Astrocyte of the cerebellum (primary cell): ENCODE data around the gene ACOT9.
"Not testable (repeated sequence)": the region's sequence is repeated elsewhere in the genome, so short reads cannot be mapped to it uniquely, and the experiment has no call there.

Experiments
- DNase-seq: peaks from one replicate; pipeline ENCODE4 v3.0.0-alpha.2; 2011; ENCODE audit warnings: low read depth
- H3K4me3 ChIP-seq: 2 replicates; pipeline ENCODE4 v1.5.1; 2011; ENCODE audit warnings: mild to moderate bottlenecking, low read depth, low read length, moderate library complexity
- in situ Hi-C: cut with HindIII; loops from 2 replicates; pipeline ENCODE4 v1.10.0; 2017; ENCODE audit warnings: low sequenced_read_pairs
- TF ChIP-seq, protein P1 (sequence below): IDR thresholded peaks from 2 replicates; pipeline ENCODE4 v1.5.1; 2012; ENCODE audit warnings: low read length, low read depth, moderate library complexity, mild to moderate bottlenecking; ENCODE audit errors: missing control alignments

Gene ACOT9

DNA sequence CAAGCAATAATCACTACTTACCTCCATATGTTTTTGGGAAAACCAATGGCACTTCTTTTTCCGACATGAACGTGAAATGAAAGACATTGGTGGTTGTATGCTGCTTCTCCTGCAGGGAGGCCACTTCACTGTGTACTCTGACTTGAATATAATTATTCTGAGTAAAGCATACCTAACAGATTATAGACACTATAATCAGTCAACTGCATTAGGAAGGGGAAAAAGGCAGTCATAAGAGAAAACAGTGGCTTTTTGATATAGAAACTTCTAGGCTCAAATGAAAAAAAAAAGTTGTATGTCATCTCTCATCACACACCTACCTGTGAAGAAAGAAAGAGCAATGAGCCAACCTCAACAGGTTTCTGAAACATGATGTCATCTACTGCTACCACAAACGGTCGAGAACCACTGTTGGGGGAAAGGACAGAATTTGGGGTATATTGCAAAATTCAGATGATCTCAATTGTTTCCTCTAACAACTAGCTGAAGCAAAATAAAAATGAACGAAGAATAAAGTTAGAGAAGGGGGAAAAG lies 38.3 kb downstream of the ACOT9 start:
- in situ Hi-C loops, result no loop called here
- TF ChIP-seq, protein P1, sequence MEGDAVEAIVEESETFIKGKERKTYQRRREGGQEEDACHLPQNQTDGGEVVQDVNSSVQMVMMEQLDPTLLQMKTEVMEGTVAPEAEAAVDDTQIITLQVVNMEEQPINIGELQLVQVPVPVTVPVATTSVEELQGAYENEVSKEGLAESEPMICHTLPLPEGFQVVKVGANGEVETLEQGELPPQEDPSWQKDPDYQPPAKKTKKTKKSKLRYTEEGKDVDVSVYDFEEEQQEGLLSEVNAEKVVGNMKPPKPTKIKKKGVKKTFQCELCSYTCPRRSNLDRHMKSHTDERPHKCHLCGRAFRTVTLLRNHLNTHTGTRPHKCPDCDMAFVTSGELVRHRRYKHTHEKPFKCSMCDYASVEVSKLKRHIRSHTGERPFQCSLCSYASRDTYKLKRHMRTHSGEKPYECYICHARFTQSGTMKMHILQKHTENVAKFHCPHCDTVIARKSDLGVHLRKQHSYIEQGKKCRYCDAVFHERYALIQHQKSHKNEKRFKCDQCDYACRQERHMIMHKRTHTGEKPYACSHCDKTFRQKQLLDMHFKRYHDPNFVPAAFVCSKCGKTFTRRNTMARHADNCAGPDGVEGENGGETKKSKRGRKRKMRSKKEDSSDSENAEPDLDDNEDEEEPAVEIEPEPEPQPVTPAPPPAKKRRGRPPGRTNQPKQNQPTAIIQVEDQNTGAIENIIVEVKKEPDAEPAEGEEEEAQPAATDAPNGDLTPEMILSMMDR, result no peak

DNA sequence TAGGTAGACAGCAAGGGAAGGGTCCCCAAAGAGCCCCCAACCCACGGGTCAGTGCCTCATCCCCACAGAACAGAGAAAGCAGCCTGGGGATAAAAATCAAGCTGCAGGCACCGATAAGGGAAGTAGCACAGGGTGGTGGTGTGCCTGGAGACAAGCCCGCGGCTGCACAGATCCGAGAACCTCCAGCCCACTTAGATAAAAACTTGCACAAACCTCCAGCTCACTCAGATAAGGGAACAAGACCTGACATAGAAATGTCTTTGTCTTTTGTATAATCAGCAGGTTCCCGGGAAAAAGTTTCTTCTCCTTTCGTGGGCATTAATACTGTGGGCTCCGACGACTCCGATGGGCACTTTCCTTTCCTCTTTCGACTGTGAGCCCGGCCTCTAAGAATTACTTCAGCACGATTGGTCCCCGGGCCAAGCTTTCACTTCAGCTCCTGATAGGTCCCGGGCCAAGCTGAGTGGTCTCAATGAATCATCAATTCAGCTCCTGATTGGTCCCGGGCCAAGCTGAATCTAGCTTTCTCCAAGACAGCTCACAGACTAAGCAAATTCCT lies 43.4 kb downstream of the ACOT9 start:
- H3K4me3 ChIP-seq, result no peak overlapping the region
- in situ Hi-C loops, result no loop called here
- TF ChIP-seq, protein P1, result no peak
- DNase-seq, result no peak

More for the DNA sequence above, 38.3 kb downstream of the ACOT9 start:
- H3K4me3 ChIP-seq, result no peak overlapping the region
- DNase-seq, result no peak

DNA sequence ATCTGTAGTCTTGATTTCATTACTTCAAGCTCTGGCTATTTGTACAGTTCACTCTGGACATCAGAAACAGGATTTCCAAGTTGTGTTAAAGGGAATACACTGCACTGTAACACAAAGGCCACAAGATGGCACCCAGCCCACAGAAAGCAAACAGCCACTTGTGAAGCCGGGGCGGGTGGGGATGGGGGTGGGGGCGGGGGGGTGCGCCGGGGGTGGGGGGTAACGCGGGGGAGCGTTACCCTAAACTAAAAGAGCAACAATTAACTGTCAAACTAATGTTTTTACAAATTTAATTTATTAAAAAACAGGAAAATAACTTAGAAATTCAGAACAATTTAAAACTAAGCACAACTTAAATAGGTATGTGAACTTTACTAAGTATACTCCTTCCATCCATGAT lies 48.5 kb downstream of the ACOT9 start:
- no peak overlapping the region for H3K4me3 ChIP-seq
- TF ChIP-seq, protein P1, result peak; percentile 44
- DNase-seq, result peak; percentile 41
- in situ Hi-C loops, result no loop called here

DNA sequence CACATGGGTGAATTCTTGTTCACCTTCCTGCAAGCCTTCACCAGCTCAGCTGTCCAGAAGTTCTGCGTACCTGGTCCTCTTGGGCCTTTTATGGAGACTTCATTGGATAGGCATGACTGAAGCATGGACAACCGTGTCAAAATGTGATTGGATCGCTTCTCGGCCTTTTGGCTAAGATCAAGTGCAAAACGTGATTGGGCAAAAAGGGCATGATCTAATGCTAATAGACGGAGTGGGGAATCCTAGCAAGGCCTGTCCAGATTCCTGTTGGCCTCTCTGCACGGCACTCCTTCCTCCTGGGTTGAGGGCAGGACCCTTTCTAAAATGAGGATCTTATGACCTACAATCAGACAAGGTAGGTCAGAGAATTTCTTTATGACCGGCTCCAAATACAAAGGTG lies 50.9 kb downstream of the ACOT9 start:
- no peak overlapping the region for H3K4me3 ChIP-seq
- in situ Hi-C loops, result no loop called here

DNA sequence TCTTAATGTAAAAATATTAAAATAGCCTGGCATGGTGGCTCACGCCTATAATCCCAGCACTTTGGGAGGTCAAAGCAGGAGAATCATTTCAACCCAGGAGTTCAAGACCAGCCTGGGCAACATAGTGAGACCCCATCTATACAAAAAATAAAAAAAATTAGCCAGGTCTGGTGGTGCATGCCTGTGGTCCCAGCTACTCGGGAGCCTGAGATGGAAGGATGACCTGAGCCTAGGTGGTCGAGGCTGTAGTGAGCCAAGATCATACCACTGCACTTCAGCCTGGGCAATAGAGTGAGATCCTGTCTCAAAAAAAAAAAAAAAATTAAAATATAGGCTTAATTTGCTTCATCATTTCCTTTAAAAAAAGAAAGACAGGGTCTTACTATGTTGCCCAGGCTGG lies 66.6 kb downstream of the ACOT9 start:
- DNase-seq, in situ Hi-C loops, H3K4me3 ChIP-seq: not testable (repeated sequence)

More for the DNA sequence above, 50.9 kb downstream of the ACOT9 start:
- DNase-seq, result no peak
- TF ChIP-seq, protein P1, result no peak

DNA sequence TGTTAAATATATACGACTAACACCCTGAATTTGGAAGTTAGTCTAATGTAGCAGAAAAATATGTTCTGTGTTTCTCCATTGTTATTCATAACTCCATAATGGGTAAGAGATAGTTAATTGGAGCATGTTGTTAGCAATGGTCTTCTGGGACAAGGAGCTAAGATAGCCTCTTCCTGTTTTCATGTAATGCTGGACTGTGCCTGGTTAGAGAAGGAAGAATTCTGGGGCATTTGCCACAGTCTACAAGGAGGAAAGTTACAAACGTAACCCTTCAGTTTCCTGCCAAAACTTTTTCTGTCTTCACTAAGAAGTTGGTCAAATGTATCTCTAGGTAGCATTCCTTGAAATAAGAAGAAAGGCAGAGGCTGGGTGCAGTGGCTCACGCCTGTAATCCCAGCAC lies 70.0 kb downstream of the ACOT9 start:
- no peak overlapping the region for H3K4me3 ChIP-seq
- TF ChIP-seq, protein P1, result no peak
- DNase-seq, result no peak
- in situ Hi-C loops, result no loop called here

DNA sequence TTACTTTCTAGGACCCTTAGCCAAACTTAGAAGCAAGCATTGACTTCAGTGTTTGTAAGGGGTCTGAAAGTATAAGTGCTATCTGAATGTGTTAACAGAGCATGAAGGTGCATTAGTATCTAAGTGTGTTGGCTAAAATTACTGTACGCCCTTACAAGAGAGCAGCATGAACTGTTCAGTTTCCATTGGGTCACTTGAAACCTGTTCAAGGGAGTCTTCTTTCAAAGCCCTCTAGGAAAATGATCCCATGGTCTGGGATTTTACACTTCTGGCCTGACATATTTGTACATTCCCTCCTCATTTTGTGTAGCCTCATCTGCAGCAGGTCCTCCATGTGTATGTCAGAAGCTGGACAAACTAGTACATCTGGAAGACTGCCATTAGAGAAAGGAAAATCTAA lies 72.5 kb downstream of the ACOT9 start:
- TF ChIP-seq, protein P1, result no peak
- no peak overlapping the region for H3K4me3 ChIP-seq
- in situ Hi-C loops, result no loop called here
- no peak for DNase-seq
